GM12801 (cell line): ENCODE measurements around the gene OR1L6.

Experiments used
- CTCF ChIP-seq: IDR thresholded peaks from one replicate; pipeline ENCODE4 v1.5.1; 2011; ENCODE audit warnings: control low read depth; ENCODE audit not compliant: insufficient read length; ENCODE audit errors: extremely low read depth

OR1L6 gene

GRCh38 chr9:122777935-122778627 lies 36.0 kb downstream of the OR1L6 start:
- TF ChIP-seq CTCF, result no peak

- no peak for TF ChIP-seq CTCF
Measured at GRCh38 chr9:122779181-122779580, 37.1 kb downstream of the OR1L6 start.

GRCh38 chr9:122780026-122780425 lies 37.9 kb downstream of the OR1L6 start:
- TF ChIP-seq CTCF, result no peak

- no peak for TF ChIP-seq CTCF
Measured at GRCh38 chr9:122781671-122782070, 39.6 kb downstream of the OR1L6 start.

GRCh38 chr9:122785269-122785668 lies 43.2 kb downstream of the OR1L6 start:
- no peak for TF ChIP-seq CTCF

GRCh38 chr9:122786338-122786737 lies 44.2 kb downstream of the OR1L6 start:
- no peak for TF ChIP-seq CTCF

- no peak for TF ChIP-seq CTCF
Measured at GRCh38 chr9:122788831-122789230, 46.7 kb downstream of the OR1L6 start, which contains the start of gene OR5C1. OR5C1 (plus strand) TSS chr9:122788933; CDS start chr9:122788933, 0 bp downstream.
